HG03565 (cell line): Measurements from ENCODE around the gene USH2A.

Experiments used
- ATAC-seq: cut with Tn5 transposase; IDR thresholded peaks from one replicate; pipeline ENCODE4 v1.9.1; 2021; ENCODE audit warnings: mild to moderate bottlenecking, moderate library complexity; ENCODE audit not compliant: unreplicated experiment

The USH2A gene

GRCh38 chr1:215660259-215660658, 763.0 kb downstream of the USH2A start:
- no peak for ATAC-seq

- no peak for ATAC-seq
Observed at GRCh38 chr1:215657047-215657446, 766.2 kb downstream of the USH2A start.

GRCh38 chr1:215652371-215652770, 770.9 kb downstream of the USH2A start:
- no peak for ATAC-seq

- ATAC-seq, result no peak
Observed at GRCh38 chr1:215651867-215652266, 771.4 kb downstream of the USH2A start.

GRCh38 chr1:215650446-215651149, 772.6 kb downstream of the USH2A start:
- ATAC-seq, result no peak

- ATAC-seq, result no peak
Observed at GRCh38 chr1:215648957-215649356, 774.3 kb downstream of the USH2A start.

- no peak for ATAC-seq
Observed at GRCh38 chr1:215647738-215648137, 775.5 kb downstream of the USH2A start.

- ATAC-seq, result no peak
Observed at GRCh38 chr1:215645861-215646260, 777.4 kb downstream of the USH2A start.

GRCh38 chr1:215645182-215645581, 778.1 kb downstream of the USH2A start:
- no peak for ATAC-seq

GRCh38 chr1:215643592-215644321, 779.5 kb downstream of the USH2A start:
- no peak for ATAC-seq

GRCh38 chr1:215640429-215641148, 782.7 kb downstream of the USH2A start:
- no peak for ATAC-seq

GRCh38 chr1:215637041-215637573, 786.1 kb downstream of the USH2A start:
- ATAC-seq, result no peak

- ATAC-seq, result no peak
Observed at GRCh38 chr1:215636258-215636965, 786.8 kb downstream of the USH2A start.

- ATAC-seq, result no peak
Observed at GRCh38 chr1:215635827-215636226, 787.4 kb downstream of the USH2A start.

- no peak for ATAC-seq
Observed at GRCh38 chr1:215631489-215631888, 791.8 kb downstream of the USH2A start.

- no peak for ATAC-seq
Observed at GRCh38 chr1:215631040-215631439, 792.2 kb downstream of the USH2A start.

GRCh38 chr1:215625949-215626348, 797.3 kb downstream of the USH2A start:
- ATAC-seq, result no peak

- no peak for ATAC-seq
Observed at GRCh38 chr1:215623162-215623561, 800.1 kb downstream of the USH2A start.

- peak; percentile 47 for ATAC-seq
Observed at GRCh38 chr1:215617979-215618378, 805.3 kb downstream of the USH2A start.

- ATAC-seq, result no peak
Observed at GRCh38 chr1:215612391-215612790, 810.9 kb downstream of the USH2A start.

- no peak for ATAC-seq
Observed at GRCh38 chr1:215608646-215609045, 814.6 kb downstream of the USH2A start.
